HG03432 (cell line): ENCODE results near the gene SIGLEC5.

Source experiments
- ATAC-seq: cut with Tn5 transposase; IDR thresholded peaks from one replicate; pipeline ENCODE4 v1.9.1; 2021; ENCODE audit warnings: mild to moderate bottlenecking, moderate library complexity; ENCODE audit not compliant: unreplicated experiment

SIGLEC5 gene

DNA sequence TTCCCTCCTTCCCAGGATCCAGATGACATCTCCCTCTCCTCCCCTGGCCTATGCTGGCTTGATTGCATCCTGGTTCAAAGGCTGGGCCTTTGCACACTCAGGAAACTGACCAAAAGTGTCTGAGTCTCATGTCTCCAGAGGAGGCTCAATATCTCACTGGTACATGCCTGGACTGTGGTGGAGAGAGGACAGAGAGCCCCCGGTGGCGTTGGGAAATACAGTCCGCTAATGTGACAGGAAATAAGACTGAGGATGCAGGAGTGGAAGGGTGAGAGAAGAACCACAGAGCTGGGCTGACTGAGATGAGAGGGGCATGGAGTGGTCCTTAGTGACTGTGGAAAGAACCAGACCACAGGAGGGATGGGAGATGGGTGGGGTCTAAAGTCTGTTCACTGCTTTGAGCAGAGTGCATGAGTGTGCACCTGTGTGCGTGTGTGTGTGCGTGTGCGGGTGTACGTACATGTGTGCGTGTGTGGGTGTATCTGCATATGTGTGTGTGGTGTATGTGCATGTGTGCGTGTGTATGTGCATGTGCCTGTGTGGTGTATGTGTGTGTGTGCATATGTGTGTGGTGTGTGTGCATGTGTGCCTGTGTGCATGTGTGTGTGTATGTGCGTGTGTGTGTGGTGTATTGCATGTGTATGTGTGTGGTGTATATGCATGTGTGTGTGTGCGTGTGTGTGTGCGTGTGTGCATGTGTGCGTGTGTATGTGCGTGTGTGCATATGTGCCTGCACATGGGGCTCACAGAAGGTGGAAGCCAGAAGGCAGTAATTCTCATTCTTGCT lies 1.9 kb downstream of the SIGLEC5 start:
- ATAC-seq: no peak

DNA sequence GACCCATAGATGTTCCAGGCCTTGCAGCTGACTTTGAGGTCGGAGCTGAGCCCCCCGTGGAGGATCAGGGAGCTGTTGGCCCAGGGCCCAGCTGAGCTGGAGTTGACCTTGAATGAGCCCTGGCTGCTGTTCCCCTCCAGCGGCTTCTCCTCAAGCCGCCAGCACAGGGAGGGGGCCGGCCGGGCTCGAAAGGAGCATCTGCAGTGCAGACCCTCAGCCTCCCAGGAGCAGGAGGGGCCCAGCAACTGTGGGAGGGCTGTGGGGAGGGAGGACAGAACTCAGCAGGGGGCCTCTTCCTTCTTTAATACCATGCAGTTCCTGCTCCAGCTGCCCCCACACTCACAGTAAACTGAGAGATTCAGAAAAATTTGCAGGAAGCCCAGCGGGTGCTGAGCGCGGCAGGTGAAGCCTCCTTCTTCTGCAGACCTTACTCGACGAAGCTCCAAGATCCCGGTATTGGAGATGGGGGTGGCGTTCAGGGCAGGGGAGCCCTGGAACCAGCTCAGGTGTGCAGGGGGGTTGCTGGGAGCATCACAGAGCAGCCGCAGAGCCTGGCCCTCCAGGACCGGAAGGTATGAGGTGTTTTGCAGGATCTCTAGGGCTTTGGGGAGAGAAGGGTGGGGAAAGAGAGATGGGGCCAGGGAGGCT lies 2.6 kb downstream of the SIGLEC5 start:
- no peak for ATAC-seq

DNA sequence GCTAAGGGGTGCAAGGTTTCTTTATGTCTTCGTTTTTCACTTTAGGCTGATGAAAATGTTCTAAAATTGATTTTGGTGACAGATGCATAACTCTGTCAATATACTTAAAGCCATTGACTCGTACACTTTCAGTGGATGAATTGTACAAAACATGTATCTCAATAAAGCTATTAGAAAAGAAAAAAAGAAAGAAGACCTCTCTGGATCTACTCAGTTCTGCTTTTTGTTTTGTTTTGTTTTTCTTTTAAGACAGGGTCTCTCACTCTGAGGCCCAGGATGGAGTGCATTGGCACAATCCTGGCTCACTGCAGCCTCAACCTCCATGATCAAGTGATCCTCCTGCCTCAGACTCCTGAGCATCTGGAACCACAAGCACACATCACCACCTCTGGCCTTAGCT lies 3.5 kb downstream of the SIGLEC5 start:
- no peak for ATAC-seq

DNA sequence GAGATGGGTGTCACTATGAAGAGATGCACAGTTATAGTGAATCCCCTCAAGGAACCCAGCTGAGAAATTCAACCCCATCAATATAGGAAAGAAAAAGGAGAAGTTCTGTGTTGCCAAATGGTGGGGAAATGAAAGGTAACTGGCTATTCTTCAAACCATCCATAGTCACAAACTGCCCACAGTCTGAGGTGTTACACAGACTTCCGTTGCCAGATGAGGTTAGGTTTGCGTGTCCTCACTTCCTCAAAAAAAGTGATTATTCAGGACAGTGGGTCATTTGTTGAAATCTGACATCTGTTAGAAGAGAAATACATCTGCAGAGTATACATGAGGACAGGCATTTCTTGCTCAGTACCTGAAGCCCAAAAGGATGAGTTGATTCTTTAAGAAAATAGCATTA lies 9.0 kb downstream of the SIGLEC5 start:
- ATAC-seq: peak; percentile 52

DNA sequence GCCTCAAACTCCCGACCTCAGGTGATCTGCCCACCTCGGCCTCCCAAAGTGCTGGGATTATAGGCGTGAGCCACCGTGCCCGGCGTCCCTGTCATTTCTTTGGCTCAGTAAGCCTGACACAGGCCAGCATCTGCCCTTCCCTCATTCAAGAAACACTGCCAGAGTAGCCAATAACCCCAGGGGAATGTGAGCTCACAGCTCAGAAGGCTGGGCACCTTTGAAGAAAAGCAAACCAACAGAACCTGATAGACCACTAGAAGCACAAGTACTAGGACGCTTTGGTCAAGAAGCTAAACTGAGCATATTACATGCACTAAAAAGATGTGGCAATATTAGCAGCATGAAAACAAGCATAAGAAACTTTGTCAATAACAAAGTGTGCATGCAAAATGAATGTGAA lies 14.2 kb downstream of the SIGLEC5 start:
- ATAC-seq: no peak

DNA sequence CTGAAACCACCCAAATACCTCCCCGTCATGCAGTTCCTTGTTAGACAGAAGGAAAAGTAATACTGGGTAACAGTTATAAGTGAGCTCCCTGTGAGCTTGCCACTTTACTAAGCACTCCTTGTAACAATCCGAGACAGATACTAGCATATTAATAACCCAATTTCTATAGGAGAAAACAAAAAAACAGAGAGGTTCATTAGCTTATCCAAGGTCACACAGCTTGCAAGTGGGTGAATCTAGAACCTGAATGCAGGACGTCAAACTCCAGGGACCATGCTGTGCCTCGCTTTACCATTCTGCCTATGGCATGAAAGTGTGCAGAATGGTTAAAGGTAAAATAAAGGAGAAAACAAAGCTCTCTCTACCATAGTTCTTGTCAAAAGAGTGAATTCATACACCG lies 15.4 kb downstream of the SIGLEC5 start:
- ATAC-seq: no peak

DNA sequence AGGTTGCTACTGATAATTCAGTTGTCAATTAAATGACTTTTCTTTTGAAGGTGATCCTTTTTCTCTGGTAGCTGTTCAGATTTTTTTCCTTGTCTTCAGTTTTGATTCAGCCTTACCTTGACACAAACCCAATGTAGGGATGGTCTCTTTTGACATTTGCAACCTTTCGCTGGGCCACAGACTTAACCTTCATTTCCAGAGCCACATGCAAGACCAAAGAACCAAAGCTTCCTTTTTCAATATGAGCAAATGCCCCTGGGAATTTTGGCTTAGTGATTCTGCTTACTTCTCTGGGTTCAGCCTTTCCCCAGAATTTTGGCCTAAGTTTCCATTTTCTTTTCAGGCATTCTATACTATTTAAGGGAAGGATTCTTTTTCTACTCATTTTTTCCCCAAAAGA lies 19.6 kb downstream of the SIGLEC5 start:
- ATAC-seq: no peak

DNA sequence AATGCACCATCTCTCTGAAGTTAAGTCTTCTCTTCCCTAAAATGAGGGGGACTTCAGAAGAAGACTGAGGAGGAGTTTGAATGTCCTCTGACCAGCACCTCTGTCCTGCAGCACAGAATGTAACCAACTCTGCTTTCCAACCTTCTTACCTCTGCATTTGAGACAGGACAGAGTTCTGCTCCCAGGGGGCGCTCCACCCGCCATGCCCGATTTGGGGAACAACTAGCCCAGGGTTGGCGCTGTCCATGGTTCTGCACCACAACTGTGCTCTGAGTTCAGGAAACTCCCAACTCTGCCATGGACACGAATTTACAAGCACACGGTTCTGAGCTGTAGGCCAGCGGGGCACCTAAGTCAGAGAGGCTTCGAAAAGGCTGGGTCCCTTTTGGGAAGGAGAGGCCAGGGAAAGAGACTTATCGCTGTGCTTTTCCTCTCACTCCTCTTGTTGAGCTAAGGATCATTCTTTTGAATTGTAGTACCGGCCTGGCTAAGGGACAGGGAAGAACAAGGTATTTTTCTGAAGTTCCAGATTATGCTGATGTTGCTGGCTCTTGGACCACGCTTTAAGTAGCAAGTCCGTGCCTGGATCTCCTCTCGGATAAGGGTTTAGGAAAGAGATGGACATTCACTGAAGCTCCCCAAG lies 22.2 kb downstream of the SIGLEC5 start:
- ATAC-seq: no peak

DNA sequence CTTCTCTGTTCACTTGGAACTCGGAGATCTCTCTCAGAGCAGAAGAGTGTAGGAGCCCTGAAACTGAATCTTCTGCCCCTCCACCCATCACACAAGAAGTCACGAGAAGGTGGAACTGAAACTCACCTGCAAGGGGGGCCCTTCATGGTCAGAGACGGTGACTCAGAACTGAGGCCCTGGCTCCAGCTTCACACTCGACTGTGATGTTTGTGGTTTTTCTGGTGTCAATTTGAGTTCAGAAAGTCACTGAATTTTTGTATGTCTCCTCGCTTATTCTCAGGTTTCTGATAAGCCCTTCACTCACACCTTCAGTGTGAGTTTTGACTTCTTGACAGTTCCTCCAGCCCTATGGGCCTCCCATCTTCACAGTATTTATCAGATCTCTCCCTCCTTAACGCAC lies 23.1 kb downstream of the SIGLEC5 start:
- peak; percentile 91 for ATAC-seq

DNA sequence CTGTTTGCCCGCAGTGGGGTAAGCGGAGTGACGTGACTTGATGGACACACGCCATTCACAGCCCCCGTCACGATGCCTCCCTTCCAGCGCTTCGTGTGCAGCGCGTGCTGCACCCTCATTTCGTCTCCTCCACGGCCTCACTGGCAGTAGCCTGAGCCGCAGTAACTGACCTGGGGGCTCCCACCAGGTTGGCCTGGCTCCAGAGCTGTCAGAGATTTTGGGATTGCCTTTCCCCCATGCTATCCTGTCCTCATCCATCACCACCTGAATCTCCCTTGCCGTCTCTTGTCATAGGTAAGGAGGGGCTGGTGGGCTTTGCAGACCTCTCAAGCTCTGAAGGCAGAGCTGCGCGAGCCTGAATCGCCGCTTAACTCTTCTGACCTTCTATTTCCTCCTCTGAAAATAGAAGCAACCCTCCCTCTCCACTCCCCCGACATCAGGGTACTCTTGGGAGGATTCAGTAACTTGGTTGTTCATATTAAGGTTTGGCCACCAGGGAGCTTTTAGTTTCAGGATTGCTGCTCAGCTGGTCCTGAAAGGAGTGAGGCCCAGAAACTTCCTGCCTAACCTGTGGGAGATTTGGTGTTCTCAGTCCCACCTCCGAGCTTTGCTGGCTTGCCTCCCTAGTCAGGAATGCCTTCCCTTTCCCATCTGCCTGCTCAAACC lies 27.9 kb downstream of the SIGLEC5 start:
- no peak for ATAC-seq

DNA sequence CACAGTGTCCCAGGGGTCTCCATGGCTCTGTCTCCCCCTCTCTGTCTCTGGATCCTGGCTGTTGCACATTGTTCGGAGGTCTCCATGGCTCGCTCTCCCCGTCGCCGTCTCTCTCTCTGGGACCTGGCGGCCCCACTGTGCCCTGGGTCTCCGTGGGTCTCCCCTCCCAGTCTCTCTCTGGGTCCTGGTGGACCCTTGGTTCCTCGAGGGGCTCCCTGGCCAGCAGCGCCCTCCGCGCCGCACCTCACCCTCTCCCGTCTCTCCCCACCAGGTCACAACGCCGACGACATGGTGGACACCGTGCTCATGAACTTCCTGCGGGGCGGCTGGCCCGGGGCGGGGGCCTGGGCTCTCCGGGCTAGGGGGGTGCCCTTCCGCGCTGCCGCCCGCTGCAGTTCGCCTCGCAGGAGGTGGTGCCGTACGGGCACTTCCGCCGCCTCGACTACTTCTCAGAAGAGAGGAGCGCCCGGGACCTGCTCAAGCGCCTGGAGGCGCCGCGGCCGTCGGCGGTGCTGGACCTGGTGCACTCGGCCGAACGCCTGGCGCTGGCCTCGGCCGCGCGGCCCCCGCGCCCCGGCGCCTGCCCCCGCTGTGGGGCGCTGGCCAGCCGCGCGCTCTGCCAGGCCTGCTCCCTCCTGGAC lies 29.1 kb downstream of the SIGLEC5 start:
- no peak for ATAC-seq

DNA sequence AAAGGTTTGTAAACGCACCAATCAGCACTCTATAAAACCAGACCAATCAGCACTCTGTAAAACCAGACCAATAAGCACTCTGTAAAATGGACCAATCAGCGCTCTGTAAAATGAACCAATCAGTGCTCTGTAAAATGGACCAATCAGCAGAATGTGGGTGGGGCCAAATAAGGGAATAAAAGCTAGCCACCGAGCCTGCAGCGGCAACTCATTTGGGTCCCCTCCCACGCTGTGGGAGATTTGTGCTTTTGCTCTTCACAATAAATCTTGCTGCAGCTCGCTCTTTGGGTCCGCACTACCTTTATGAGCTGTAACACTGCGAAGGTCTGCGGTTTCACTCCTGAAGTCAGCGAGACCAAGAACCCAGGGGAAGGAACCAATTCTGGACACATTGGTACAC lies 31.1 kb downstream of the SIGLEC5 start:
- no peak for ATAC-seq

DNA sequence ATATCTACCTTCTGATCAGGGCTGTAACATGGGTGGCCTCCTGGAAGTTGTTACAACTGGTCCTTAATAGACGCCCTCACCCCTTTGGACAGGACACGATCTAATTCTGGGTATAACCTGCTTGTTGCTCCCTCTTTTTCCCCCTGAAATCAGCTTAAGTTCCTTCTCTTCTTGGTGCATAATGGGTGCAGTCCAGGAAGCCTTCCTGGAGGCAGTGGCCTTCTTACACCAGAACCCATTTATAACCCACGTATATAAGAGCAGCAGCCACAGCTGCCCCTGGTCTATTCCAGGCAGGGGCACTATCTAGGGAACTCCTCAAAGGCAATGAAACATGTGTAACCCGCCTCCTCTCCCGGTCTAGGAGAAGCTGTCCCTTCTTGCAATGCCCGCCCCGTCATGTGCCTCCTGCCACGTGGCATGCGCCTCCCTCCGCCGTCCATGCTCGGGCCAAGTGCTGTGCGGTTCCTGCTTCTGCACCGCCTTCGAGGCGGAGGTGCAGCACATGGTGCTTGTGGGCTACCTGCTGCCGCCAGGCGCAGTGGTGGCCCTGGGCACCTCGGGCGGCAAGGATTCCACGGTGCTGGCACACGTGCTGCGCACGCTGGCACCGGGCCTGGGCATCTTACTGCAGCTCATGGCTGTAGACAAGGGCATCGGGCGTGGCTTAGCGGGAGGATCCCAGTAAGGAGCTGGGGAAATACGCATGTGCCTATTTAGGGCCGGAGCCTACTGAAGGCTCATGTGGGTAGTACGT lies 31.9 kb downstream of the SIGLEC5 start:
- ATAC-seq: no peak

DNA sequence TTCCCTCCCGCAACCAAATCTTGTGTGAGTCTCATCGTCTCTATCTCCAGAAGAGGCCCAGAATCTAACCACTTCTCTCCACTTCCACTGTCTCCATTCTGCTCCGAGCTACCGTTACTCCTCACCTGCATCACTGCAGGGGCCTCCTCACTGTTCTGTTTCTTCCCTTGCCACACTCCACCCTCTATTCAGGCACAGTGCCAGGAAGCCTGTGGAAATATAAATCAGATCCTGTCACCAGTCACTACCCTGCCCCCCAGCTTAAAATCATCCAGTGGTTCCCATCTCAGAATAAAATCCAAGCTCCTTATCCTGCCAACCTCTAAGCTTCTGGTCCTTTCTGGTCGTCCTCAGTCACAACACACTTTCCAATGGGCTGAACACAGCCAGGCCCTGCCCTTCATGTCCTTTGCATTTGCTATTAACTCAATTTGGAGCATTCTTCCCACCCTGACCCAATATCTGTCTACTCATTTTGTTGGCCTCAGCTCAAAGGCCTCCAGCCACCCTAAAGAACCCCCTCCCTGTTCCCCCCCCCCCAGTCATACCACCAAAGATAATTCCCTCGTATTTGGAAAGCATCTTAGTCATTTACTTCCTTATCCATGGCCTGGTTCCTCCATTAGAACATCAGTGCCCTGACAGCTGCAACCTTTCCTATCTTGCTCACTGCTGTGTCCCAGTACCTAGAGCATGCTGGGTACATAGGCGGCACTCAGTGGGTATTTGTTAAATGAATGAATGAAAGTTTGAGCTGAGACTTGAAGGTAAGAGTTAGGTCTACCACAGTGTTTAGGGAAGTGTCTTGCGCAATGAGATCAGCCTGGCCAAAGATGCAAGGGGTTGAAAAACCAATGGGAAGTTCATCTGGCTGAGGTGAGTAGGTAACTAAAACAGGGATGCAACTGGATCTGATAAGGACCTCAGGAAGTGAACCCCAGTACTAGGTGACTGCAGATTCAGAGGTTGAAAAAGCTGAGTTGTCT lies 34.7 kb downstream of the SIGLEC5 start:
- no peak for ATAC-seq

DNA sequence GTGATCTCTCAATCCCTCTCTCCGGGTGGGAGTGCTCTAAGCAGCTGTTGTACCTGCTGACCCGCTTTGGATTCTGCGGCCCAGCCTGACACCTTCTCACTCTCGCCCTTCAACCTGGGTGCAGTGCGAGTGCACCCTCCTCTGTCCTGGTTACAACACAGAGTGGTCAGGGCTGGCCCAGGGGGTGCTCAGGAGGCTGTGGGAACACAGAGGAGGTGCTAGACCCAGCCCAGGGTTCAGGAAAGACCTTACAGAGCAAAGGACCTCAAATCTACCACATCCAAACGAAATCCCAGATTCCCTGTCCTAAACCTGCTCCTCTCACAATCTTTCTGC lies 35.5 kb downstream of the SIGLEC5 start:
- peak; percentile 11 for ATAC-seq

DNA sequence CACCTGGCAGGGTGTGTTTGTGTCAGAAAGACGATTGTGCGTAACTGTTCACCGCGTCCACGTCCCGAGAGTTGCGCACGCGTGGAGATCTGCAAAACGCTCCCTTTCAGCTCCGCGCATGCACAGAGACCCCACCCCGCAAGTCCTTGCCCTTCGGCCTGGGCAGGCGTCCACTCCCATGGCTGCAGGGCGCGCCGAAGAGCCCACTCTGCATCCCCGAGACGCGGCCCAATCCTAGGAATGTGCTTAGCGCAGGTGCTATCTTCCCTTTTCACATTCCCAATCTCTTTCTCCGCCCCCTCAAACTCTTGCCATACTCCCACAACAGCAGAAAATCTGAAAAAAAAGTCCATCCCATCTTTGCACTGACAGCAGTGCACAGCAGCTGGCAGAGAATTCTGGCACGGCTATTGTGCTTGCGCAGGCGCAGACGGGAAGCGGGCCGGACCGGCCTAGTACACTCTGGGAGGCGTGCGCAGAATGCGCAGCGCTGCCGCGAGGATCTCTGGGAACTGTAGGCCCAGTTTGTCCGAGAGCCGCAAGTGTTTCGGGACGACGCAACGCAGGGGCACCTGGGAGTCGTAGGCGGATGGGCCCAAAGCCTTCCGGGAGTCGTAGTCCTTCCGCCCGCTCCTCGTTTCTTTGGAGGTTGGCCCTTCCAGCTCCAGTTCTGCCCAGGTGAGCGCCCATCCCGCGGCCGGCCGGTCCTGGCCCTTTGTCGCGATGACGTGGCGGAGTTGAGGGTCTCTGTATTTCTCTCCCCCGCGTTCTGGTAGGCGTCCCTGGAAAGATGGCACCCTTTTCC lies 36.0 kb downstream of the SIGLEC5 start:
- peak; percentile 96 for ATAC-seq

DNA sequence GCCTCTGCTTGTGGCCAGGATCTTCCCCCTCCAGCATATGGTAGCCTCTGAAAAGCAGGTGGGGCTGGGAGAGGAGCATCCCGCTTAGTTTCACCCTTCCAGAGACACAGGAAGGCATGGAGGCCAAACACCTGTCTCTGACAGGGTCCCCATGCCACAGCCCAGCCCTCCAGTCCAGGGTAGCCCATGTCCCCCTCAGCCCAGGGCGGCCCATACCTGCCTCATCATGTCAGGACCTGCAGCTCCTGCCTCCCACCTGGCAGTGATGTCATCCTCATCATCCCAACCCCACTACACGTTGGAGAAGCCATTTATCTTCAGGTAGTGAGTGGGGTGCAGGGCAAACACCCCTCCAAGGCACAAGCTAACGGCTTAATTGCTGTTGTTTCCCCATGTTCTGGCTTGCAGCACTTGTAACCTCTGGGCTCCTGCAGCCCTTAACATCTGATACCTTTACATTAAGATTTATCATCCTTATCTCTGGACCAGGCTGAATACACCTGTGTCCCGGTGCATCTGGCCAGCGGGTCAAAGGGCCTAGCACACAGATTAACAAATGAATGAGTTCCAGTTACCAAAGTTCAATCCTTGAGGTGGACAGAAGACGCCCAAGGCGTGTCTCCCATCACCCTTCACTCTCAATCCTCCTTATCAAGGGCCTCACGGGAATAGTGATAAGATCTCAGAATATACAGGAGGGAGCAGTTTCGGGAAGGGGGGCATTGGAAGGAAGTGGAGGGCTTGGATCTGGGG lies 36.9 kb downstream of the SIGLEC5 start:
- ATAC-seq: no peak

DNA sequence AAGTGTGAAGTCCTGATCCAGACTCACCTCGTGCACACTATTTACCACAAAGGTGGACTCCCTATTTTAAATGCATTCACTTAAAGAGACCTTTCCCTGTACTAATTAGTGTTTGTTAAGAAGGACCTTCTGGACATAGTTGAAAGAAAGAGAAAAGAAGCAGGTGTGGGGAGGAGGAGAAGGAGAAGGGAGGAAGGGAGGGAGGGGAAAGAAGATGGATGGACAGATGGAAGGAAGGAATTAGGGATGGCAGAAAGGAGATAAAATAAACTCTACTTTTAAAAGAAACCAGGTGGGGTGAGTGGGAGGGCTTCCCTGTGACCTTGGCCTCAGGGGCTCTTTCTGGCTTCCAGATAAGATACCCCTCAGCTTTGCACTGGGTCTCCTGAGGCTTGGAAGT lies 37.7 kb downstream of the SIGLEC5 start:
- ATAC-seq: no peak
